K562 (cell line): ENCODE measurements around the gene PHF21B. TPM values are rescaled to one million over a fixed set of nuclear protein-coding genes. Genes with fewer than 3 reads are reported as not detected.

Experiments
- ATAC-seq: fragments of 200-7000 bp; cut with Tn5 transposase; 3 replicates; pipeline ENCODE4 v1.9.1; 2020; ENCODE audit warnings: moderate library complexity
- BruUV-seq: library from RNA; stranded (reverse); fragments of 400-500 nt; replicated peaks from 2 replicates; lab custom pipeline; 2021; lab: Mats Ljungman, UMichigan
- CTCF ChIA-PET: fragments of 300-600 bp; formaldehyde crosslinking; extraction: SDS; loops from one replicate; lab custom pipeline; 2021; ENCODE audit warnings: low intra/inter-chr PET ratio; lab: Yijun Ruan, JAX
- POLR2A ChIA-PET: fragments of 300-600, 350-650 bp; sonication (Branson Sonifier 250); formaldehyde crosslinking; extraction: SDS; loops from one replicate; lab custom pipeline; 2021; ENCODE audit warnings: antibody characterized with exemption, inconsistent platforms; lab: Yijun Ruan, JAX
- DNase-seq, 4 experiments: peaks; one replicate each; pipeline versions ENCODE4 v3.0.0 to v3.0.0-alpha.2; 2011 to 2018; ENCODE audit warnings: low spot score in 3 of 4, mixed read lengths in 3 of 4; ENCODE audit errors: extremely low read depth in 1 of 4
- FAIRE-seq: peaks from 2 replicates; lab custom pipeline; 2011; peaks lifted over from hg19 to GRCh38; lab: Jason Lieb, UNC
- H2AFZ ChIP-seq: 2 replicates; pipeline ENCODE4 v1.6.0; 2011; ENCODE audit warnings: low read depth, low read length, control low read depth, inconsistent platforms
- H3K27ac ChIP-seq: fragments of 200-600 bp; 3 replicates; pipeline ENCODE4 v1.8.0; 2011; ENCODE audit warnings: low read depth, mild to moderate bottlenecking, control low read depth, inconsistent platforms, low read length, moderate library complexity, mixed read lengths; ENCODE audit errors: extremely low read depth
- H3K27me3 ChIP-seq, 2 experiments: fragments of 300-600 bp in 1 of 2; 2 replicates in 1 of 2; 3 replicates in 1 of 2; pipeline versions ENCODE4 v1.6.0 to v1.8.0; 2011; ENCODE audit warnings: inconsistent platforms in 2 of 2, low read length in 2 of 2, mild to moderate bottlenecking in 1 of 2, mixed read lengths in 1 of 2, moderate library complexity in 1 of 2; ENCODE audit not compliant: control insufficient read depth in 2 of 2, insufficient read depth in 2 of 2
- H3K36me3 ChIP-seq: fragments of 300-600 bp; 3 replicates; pipeline ENCODE4 v1.8.0; 2011; ENCODE audit warnings: mild to moderate bottlenecking, low read length, inconsistent platforms; ENCODE audit not compliant: control insufficient read depth, insufficient read depth
- H3K4me1 ChIP-seq, 2 experiments: fragments of 200-600 bp in 1 of 2; replicated peaks in 1 of 2; 2 replicates in 1 of 2; 3 replicates in 1 of 2; pipeline versions ENCODE4 v1.5.1 to v1.8.0; 2011; ENCODE audit warnings: inconsistent platforms in 2 of 2, low read length in 2 of 2, mild to moderate bottlenecking in 1 of 2, mixed read lengths in 1 of 2, moderate library complexity in 1 of 2; ENCODE audit not compliant: control insufficient read depth in 2 of 2, insufficient read depth in 2 of 2
- H3K4me2 ChIP-seq: 2 replicates; pipeline ENCODE4 v1.6.1; 2011; ENCODE audit warnings: low read length, control low read depth, inconsistent platforms, mixed read lengths; ENCODE audit not compliant: insufficient read depth
- H3K4me3 ChIP-seq: fragments of 200-600 bp; sonication (generic), shearing (Covaris generic); 2 replicates; pipeline ENCODE4 v1.5.1; 2016; ENCODE audit warnings: control low read depth, inconsistent platforms
- H3K79me2 ChIP-seq: fragments of 200-600 bp; 3 replicates; pipeline ENCODE4 v1.8.0; 2011; ENCODE audit warnings: low read length, inconsistent platforms; ENCODE audit not compliant: control insufficient read depth, insufficient read depth
- H3K9ac ChIP-seq, 2 experiments: 2 replicates each; pipeline versions ENCODE4 v1.6.0 to v1.6.1; 2011; ENCODE audit warnings: low read depth in 2 of 2, low read length in 2 of 2, control low read depth in 1 of 2, inconsistent platforms in 1 of 2, mild to moderate bottlenecking in 1 of 2, mixed read lengths in 1 of 2; ENCODE audit not compliant: insufficient read depth in 1 of 2
- H3K9me1 ChIP-seq: one replicate; pipeline ENCODE4 v1.6.0; 2011; ENCODE audit warnings: inconsistent platforms, mild to moderate bottlenecking, low read length, moderate library complexity; ENCODE audit not compliant: control insufficient read depth, insufficient read depth
- H3K9me3 ChIP-seq: replicated peaks from 2 replicates; pipeline ENCODE4 v1.5.1; 2011; ENCODE audit warnings: low read depth, low read length, inconsistent platforms; ENCODE audit not compliant: control insufficient read depth, insufficient read depth
- H4K20me1 ChIP-seq: replicated peaks from 2 replicates; pipeline ENCODE4 v1.6.1; 2011; ENCODE audit warnings: low read length, inconsistent platforms, mixed read lengths; ENCODE audit not compliant: control insufficient read depth, insufficient read depth
- BCOR ChIP-seq: fragments of 450-650 bp; IDR thresholded peaks from 2 replicates; pipeline ENCODE4 v1.6.1; 2016
- EGR1 ChIP-seq: fragments of 450-650 bp; conservative IDR thresholded peaks from 2 replicates; pipeline ENCODE4 v1.6.1; 2017; ENCODE audit warnings: mild to moderate bottlenecking
- EHMT2 ChIP-seq: fragments of 450-650 bp; IDR thresholded peaks from 2 replicates; pipeline ENCODE4 v1.6.1; 2018; ENCODE audit warnings: antibody characterized with exemption
- ETS2 ChIP-seq: IDR thresholded peaks from 2 replicates; pipeline ENCODE4 v1.6.1; 2016; ENCODE audit warnings: borderline replicate concordance, missing genetic modification characterization, mild to moderate bottlenecking, moderate library complexity, missing compliant biosample characterization; ENCODE audit not compliant: poor library complexity, severe bottlenecking
- HDAC3 ChIP-seq: fragments of 450-650 bp; IDR thresholded peaks from 2 replicates; pipeline ENCODE4 v1.6.1; 2018; ENCODE audit warnings: borderline replicate concordance, mild to moderate bottlenecking, moderate library complexity; ENCODE audit not compliant: partially characterized antibody
- IRF2 ChIP-seq: sonication (generic); formaldehyde crosslinking; IDR thresholded peaks from 2 replicates; pipeline ENCODE4 v1.8.1; 2022; ENCODE audit warnings: mild to moderate bottlenecking, missing genetic modification reagents
- JUNB ChIP-seq: fragments of 450-650 bp; formaldehyde crosslinking; conservative IDR thresholded peaks from 2 replicates; pipeline ENCODE4 v1.4.0; 2020; ENCODE audit warnings: mild to moderate bottlenecking
- MIER1 ChIP-seq: fragments of 450-650 bp; IDR thresholded peaks from 2 replicates; pipeline ENCODE4 v1.6.1; 2016; ENCODE audit warnings: antibody characterized with exemption, mild to moderate bottlenecking, low read depth
- MLX ChIP-seq, 2 experiments: fragments of 450-650 bp in 1 of 2; sonication (generic) in 1 of 2; formaldehyde crosslinking; conservative IDR thresholded peaks; 2 replicates each; pipeline versions ENCODE4 v1.4.0 to v1.8.1; 2020 to 2022; ENCODE audit warnings: mild to moderate bottlenecking in 1 of 2, missing genetic modification reagents in 1 of 2
- PRDM10 ChIP-seq: fragments of 450-650 bp; IDR thresholded peaks from 2 replicates; pipeline ENCODE4 v1.6.1; 2018; ENCODE audit not compliant: partially characterized antibody
- ZBTB7A ChIP-seq: IDR thresholded peaks from 2 replicates; pipeline ENCODE4 v1.6.1; 2011; ENCODE audit warnings: low read depth, mild to moderate bottlenecking, low read length, moderate library complexity, borderline replicate concordance; ENCODE audit not compliant: control insufficient read depth
- ZC3H8 ChIP-seq: fragments of 450-650 bp; IDR thresholded peaks from 2 replicates; pipeline ENCODE4 v1.6.1; 2017
- WGBS: fragments of 100-300 bp; shearing (Covaris generic); methylation state at CpG from one replicate; pipeline ENCODE4 v1.1.6; 2016; ENCODE audit warnings: low coverage, mixed read lengths; ENCODE audit not compliant: insufficient coverage; ENCODE audit errors: missing lambda C conversion rate; 5-methylcytosine and 5-hydroxymethylcytosine counted together
- in situ Hi-C: fragments of 300-500 bp; cut with MboI; formaldehyde crosslinking; loops from 4 replicates; pipeline ENCODE4 v1.15.0; 2018; ENCODE audit warnings: inconsistent platforms, mixed read lengths
- intact Hi-C: fragments of 100-400 bp; cut with micrococcal nuclease; formaldehyde crosslinking; loops from 2 replicates; pipeline ENCODE4 v1.14.2; 2022
- polyA plus RNA-seq, 8 experiments: library from polyadenylated mRNA; depleted of rRNA in 4 of 8; stranded (reverse) in 5 of 8; unstranded in 3 of 8; fragments of >200 nt; fragmentation: Nextera tagmentation in 2 of 8; fragmentation: Illumina TruSeq in 1 of 8; extraction: Ambion mirVana in 2 of 8; extraction: Trizol in 1 of 8; gene quantifications; 2 replicates each; pipeline versions ENCODE4 v1.2.1 to v1.2.3, GENCODE V29; 2011 to 2014; ENCODE audit warnings: inconsistent platforms in 1 of 8, missing spikeins in 1 of 8
- total RNA-seq, 7 experiments: library from RNA; depleted of rRNA in 6 of 7; stranded (reverse); fragments of >200 nt in 6 of 7; fragmentation: Illumina TruSeq in 2 of 7; extraction: Trizol in 2 of 7; gene quantifications; 2 replicates each; pipeline versions ENCODE4 v1.2.1 to v1.2.3, GENCODE V29; 2011 to 2021; ENCODE audit warnings: low replicate concordance in 1 of 7

PHF21B gene
- total and polyA plus RNA-seq, 9 of the 15 experiments (the other 6 are each of a cell fraction or from before 2014, with no cell fraction given), result 0.04 TPM; not detected in 8

GRCh38 chr22:45007391-45008185 lies 2.2 kb downstream of the PHF21B start (continued):
- TF ChIP-seq ZBTB7A (0 out of 2 replicates have a peak, but pooled peaks have one; percentile 24), BCOR (no peak), JUNB (CRISPR knock-in tag) (no peak), MIER1 (0 out of 2 replicates have a peak, but pooled peaks have one; percentile 51), EHMT2 (0 out of 2 replicates have a peak, but pooled peaks have one; percentile 27)

- Histone ChIP-seq H3K79me2 (no peaks in the 10 kb centered on the region), H3K9ac (no peak overlapping the region), H3K4me2 (no peak overlapping the region), H3K9me3 (no peaks in the 10 kb centered on the region), H4K20me1 (no peaks in the 10 kb centered on the region), H3K36me3 (no peaks in the 10 kb centered on the region), H3K27me3 (peaks cover 3 to 19% of the 10 kb centered on the region in 2 experiments; a peak in 3 of 5 replicates), H3K4me1 (peaks cover 0 to 20% of the 10 kb centered on the region in 2 experiments; a peak in 2 of 5 replicates), H3K27ac (no peak overlapping the region), H3K4me3 (no peak overlapping the region), H2AFZ (no peak overlapping the region), H3K9me1 (no peaks in the 10 kb centered on the region)
- TF ChIP-seq ETS2 (tag) (no peak), IRF2 (CRISPR knock-in tag) (no peak), PRDM10 (peak; percentile 74), MLX (CRISPR knock-in tag; conservative IDR thresholded peaks at IDR 0.05) (no peak), HDAC3 (no peak), ZC3H8 (no peak), EGR1 (no peak)
- DNase-seq (peak in 1 of 4 experiments; percentile 11), FAIRE-seq (no peak), ATAC-seq (no peak)
- BruUV-seq, result no TSS peak
- CTCF ChIA-PET, result no interaction called here
- in situ Hi-C loops, result no loop called here
- 0% methylated on average over 5 of the region's 44 CpGs for WGBS
- intact Hi-C loops, result no loop called here
- POLR2A ChIA-PET, result interaction anchor here (0.5 kb wide), 1 partner anchor 151 kb away, joined by 3 read pairs; no protein-coding TSS in a partner anchor
Measured at GRCh38 chr22:45006964-45007390, 2.8 kb downstream of the PHF21B start.
